Right atrium auricular region (tissue), 2 donors: Measurements from ENCODE around the gene IL21R. TPM values are rescaled to one million over a fixed set of nuclear protein-coding genes. Genes with fewer than 3 reads are reported as not detected.
"Not testable (repeated sequence)": the region's sequence is repeated elsewhere in the genome, so short reads cannot be mapped to it uniquely, and the experiment has no call there.

Experiments
- DNase-seq: peaks from one replicate; pipeline ENCODE4 v3.0.0-alpha.2; 2019; ENCODE audit warnings: low spot score
- H3K27ac ChIP-seq, 2 donors: fragments of 200-600 bp; sonication (generic); 1 replicate in 1 of 2; 2 replicates in 1 of 2; pipeline ENCODE4 v1.5.1; 2016 to 2019
- H3K27me3 ChIP-seq, 2 donors: fragments of 200-600 bp; sonication (generic); one replicate each; pipeline versions ENCODE4 v1.5.1 to v1.6.0; 2017 to 2019
- H3K36me3 ChIP-seq: fragments of 200-600 bp; sonication (generic); one replicate; pipeline ENCODE4 v1.5.1; 2016
- H3K4me1 ChIP-seq, 2 donors: fragments of 200-600 bp; sonication (generic); one replicate each; pipeline versions ENCODE4 v1.5.1 to v1.6.0; 2017 to 2019
- H3K4me3 ChIP-seq, 2 donors: fragments of 200-600 bp; sonication (generic); 1 replicate in 1 of 2; 2 replicates in 1 of 2; pipeline ENCODE4 v1.5.1; 2017 to 2019; ENCODE audit warnings: mild to moderate bottlenecking in 1 of 2, moderate library complexity in 1 of 2
- H3K9me3 ChIP-seq, 2 donors: fragments of 200-600 bp; sonication (generic); one replicate each; pipeline ENCODE4 v1.5.1; 2019
- total RNA-seq, 2 donors: library from RNA; depleted of rRNA; stranded (reverse); fragments of >200 nt; gene quantifications; one replicate each; pipeline ENCODE4 v1.1.0, GENCODE V29; 2016
- TF ChIP-seq, protein P1 (sequence below), 2 donors: fragments of 200-600 bp; sonication (generic); IDR thresholded peaks; one replicate each; pipeline ENCODE4 v1.5.1; 2019; ENCODE audit warnings: antibody characterized with exemption in 2 of 2

The IL21R gene
- total RNA-seq, 2 donors from 2014 or later, result 0.07 to 1.3 TPM

DNA sequence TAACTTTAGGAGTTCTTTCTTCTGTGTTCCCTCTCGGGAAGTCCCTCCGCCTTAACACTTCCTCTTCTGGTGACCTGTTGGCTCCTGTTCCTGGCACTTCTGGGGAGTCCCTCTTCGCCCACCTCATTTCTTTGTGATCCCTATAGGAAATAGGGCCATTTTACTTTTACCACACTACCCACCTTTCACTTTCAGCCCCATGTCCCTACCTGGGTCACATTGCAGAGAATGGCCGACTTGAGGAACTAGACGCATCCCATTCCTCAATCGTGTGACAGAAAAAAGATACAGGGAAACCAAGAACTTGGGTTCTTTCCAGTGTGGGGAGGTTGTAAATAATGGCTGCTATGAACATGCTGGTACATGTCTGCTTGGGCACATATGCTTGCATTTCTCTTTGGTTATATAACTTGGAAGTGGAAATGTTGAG is 6.6 kb downstream of the IL21R start:
- Histone ChIP-seq H3K27ac (no peak overlapping the region), H3K4me3 (no peak overlapping the region), H3K27me3 (no peaks in the 10 kb centered on the region), H3K36me3 (no peaks in the 10 kb centered on the region), H3K9me3 (peaks cover 0 to 4% of the 10 kb centered on the region in 2 donors), H3K4me1 (no peaks in the 10 kb centered on the region)
- no peak for DNase-seq
- TF ChIP-seq, protein P1, sequence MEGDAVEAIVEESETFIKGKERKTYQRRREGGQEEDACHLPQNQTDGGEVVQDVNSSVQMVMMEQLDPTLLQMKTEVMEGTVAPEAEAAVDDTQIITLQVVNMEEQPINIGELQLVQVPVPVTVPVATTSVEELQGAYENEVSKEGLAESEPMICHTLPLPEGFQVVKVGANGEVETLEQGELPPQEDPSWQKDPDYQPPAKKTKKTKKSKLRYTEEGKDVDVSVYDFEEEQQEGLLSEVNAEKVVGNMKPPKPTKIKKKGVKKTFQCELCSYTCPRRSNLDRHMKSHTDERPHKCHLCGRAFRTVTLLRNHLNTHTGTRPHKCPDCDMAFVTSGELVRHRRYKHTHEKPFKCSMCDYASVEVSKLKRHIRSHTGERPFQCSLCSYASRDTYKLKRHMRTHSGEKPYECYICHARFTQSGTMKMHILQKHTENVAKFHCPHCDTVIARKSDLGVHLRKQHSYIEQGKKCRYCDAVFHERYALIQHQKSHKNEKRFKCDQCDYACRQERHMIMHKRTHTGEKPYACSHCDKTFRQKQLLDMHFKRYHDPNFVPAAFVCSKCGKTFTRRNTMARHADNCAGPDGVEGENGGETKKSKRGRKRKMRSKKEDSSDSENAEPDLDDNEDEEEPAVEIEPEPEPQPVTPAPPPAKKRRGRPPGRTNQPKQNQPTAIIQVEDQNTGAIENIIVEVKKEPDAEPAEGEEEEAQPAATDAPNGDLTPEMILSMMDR (IDR thresholded peaks at IDR 0.05), result no peak

- not testable (repeated sequence) for DNase-seq, H3K27me3 ChIP-seq, H3K4me3 ChIP-seq, H3K4me1 ChIP-seq, H3K36me3 ChIP-seq, H3K27ac ChIP-seq, H3K9me3 ChIP-seq
Observed at GRCh38 chr16:27409958-27410357, 8.0 kb downstream of the IL21R start.

DNA sequence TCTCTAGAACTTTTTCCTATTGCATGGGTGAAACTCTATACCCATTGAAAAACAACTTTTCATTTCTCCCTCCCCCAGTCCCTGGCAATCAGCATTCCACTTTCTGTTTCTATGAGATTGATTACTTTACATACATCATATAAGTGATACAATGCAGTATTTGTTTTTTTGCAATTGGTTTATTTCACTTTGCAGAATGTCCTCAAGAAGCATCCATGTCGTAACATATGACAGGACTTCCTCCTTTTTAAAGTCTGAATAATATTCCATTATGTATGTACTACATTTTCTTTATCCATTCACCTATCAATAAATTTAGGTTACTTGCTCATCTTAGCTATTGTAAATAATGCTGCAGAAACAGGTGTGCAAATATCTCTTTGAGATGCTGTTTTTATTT is 8.8 kb downstream of the IL21R start:
- peaks cover 0 to 4% of the 10 kb centered on the region in 2 donors for H3K9me3 ChIP-seq
- no peak for DNase-seq
- no peak overlapping the region for H3K4me3 ChIP-seq
- no peaks in the 10 kb centered on the region for H3K27me3 ChIP-seq
- no peak overlapping the region for H3K27ac ChIP-seq
- no peaks in the 10 kb centered on the region for H3K4me1 ChIP-seq
- TF ChIP-seq, protein P1 (IDR thresholded peaks at IDR 0.05), result no peak
- no peaks in the 10 kb centered on the region for H3K36me3 ChIP-seq

GRCh38 chr16:27413956-27414355 is 12.0 kb downstream of the IL21R start:
- DNase-seq, result no peak
- H3K9me3 ChIP-seq, result peaks cover 0 to 4% of the 10 kb centered on the region in 2 donors
- no peaks in the 10 kb centered on the region for H3K4me1 ChIP-seq
- no peak overlapping the region for H3K4me3 ChIP-seq
- no peak overlapping the region for H3K27ac ChIP-seq
- H3K36me3 ChIP-seq, result no peaks in the 10 kb centered on the region
- H3K27me3 ChIP-seq, result no peaks in the 10 kb centered on the region
- TF ChIP-seq, protein P1 (IDR thresholded peaks at IDR 0.05), result no peak

DNA sequence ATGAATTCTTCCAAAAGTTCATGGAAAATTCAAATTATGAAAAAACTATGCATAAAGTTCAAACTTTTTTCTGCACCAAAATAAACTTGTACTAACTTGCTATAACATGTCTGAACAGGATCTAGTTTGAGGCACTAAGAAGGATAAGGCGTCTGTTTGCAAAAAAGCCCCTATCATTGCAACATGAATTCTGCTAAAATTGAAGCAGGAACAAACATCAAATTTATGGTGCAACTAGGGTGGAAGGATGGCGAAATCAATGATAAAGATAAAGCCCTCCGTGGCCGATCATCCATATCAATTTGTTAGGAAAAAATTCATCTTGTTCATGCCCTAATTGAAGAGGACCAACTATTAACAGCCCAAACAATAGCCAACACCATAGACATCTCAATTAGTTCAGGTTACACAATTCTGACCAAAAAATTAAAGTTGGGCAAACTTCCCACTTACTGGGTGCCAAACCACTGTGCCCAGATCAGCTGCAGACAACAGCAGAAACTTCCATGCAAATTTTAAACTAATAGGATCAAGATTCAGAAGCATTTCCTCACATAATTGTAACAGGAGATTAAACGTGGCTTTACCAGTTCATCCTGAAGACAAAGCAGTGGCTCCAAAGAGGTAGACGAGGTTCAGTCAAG is 12.9 kb downstream of the IL21R start:
- TF ChIP-seq, protein P1 (IDR thresholded peaks at IDR 0.05), result no peak
- no peak for DNase-seq
- no peak overlapping the region for H3K27ac ChIP-seq
- no peaks in the 10 kb centered on the region for H3K27me3 ChIP-seq
- no peak overlapping the region for H3K4me3 ChIP-seq
- no peaks in the 10 kb centered on the region for H3K4me1 ChIP-seq
- H3K36me3 ChIP-seq, result no peaks in the 10 kb centered on the region
- H3K9me3 ChIP-seq, result peaks cover 0 to 4% of the 10 kb centered on the region in 2 donors

DNA sequence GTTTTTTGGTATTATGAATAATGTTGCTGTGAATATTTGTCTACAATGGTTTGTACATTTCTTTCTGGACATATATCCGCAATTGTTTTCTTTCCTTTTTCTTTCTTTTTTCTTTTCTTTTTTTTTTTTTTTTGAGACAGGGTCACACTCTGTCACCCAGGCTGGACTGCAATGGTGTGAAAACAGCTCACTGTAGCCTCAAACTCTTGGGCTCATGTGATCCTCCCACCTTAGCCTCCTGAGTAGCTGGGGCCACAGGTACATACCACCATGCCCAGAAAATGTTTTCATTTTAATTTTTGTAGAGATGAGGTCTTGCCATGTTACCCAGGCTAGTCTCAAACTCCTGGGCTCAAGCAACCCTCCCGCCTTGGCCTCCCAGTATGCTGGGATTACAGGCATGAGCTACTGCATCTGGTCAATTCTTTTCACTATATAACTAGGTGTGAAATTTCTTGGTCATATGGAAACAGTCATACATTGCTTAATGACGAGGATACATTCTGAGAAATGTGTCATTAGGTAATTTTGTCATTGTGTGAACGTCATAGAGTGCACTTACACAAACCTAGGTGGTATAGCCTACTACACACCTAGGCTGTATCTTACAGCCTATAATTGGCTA is 15.2 kb downstream of the IL21R start:
- H3K9me3 ChIP-seq, result peaks cover 0 to 10% of the 10 kb centered on the region in 2 donors
- TF ChIP-seq, protein P1 (IDR thresholded peaks at IDR 0.05), result no peak
- no peak for DNase-seq
- no peak overlapping the region for H3K4me3 ChIP-seq
- H3K27ac ChIP-seq, result no peak overlapping the region
- no peaks in the 10 kb centered on the region for H3K27me3 ChIP-seq
- no peaks in the 10 kb centered on the region for H3K36me3 ChIP-seq
- no peaks in the 10 kb centered on the region for H3K4me1 ChIP-seq
